ENCODE data around the gene TREH.

The TREH gene

GRCh38 chr11:118672846-118673245, 6.6 kb downstream of the TREH start:
- in situ Hi-C loops (cut with HindIII; ENCODE audit: low pct_unique_long_range_greater_than_20kb, low sequenced_read_pairs): no loop called here
- DNase-seq (ENCODE audit: low read depth in 1 of 2, low spot score in 1 of 2): no peak
- TF ChIP-seq JUND (IDR thresholded peaks at IDR 0.05; ENCODE audit: low read depth): no peak

- in situ Hi-C loops (cut with HindIII; ENCODE audit: low pct_unique_long_range_greater_than_20kb, low sequenced_read_pairs): no loop called here
- TF ChIP-seq JUND (IDR thresholded peaks at IDR 0.05; ENCODE audit: low read depth): no peak
- no peak for DNase-seq (ENCODE audit: low read depth in 1 of 2, low spot score in 1 of 2)
Measured at GRCh38 chr11:118671254-118671653, 8.2 kb downstream of the TREH start.

GRCh38 chr11:118670063-118670462, 9.4 kb downstream of the TREH start:
- TF ChIP-seq JUND (IDR thresholded peaks at IDR 0.05; ENCODE audit: low read depth): no peak
- in situ Hi-C loops (cut with HindIII; ENCODE audit: low pct_unique_long_range_greater_than_20kb, low sequenced_read_pairs): no loop called here
- no peak for DNase-seq (ENCODE audit: low read depth in 1 of 2, low spot score in 1 of 2)

GRCh38 chr11:118666371-118666770, 13.1 kb downstream of the TREH start:
- DNase-seq (ENCODE audit: low read depth in 1 of 2, low spot score in 1 of 2): no peak

GRCh38 chr11:118663902-118664301, 15.5 kb downstream of the TREH start:
- no peak for DNase-seq (ENCODE audit: low read depth in 1 of 2, low spot score in 1 of 2)
- in situ Hi-C loops (cut with HindIII; ENCODE audit: low pct_unique_long_range_greater_than_20kb, low sequenced_read_pairs): no loop called here
- TF ChIP-seq JUND (IDR thresholded peaks at IDR 0.05; ENCODE audit: low read depth): no peak

More at GRCh38 chr11:118666371-118666770, 13.1 kb downstream of the TREH start:
- TF ChIP-seq JUND (IDR thresholded peaks at IDR 0.05; ENCODE audit: low read depth): no peak
- in situ Hi-C loops (cut with HindIII; ENCODE audit: low pct_unique_long_range_greater_than_20kb, low sequenced_read_pairs): no loop called here

GRCh38 chr11:118663381-118663780, 16.1 kb downstream of the TREH start:
- TF ChIP-seq JUND (IDR thresholded peaks at IDR 0.05; ENCODE audit: low read depth): no peak
- DNase-seq (ENCODE audit: low read depth in 1 of 2, low spot score in 1 of 2): no peak
- in situ Hi-C loops (cut with HindIII; ENCODE audit: low pct_unique_long_range_greater_than_20kb, low sequenced_read_pairs): no loop called here

- in situ Hi-C loops (cut with HindIII; ENCODE audit: low pct_unique_long_range_greater_than_20kb, low sequenced_read_pairs): no loop called here
- DNase-seq (ENCODE audit: low read depth in 1 of 2, low spot score in 1 of 2): peak in 1 of 2 experiments; percentile 69
- TF ChIP-seq JUND (IDR thresholded peaks at IDR 0.05; ENCODE audit: low read depth): no peak
Measured at GRCh38 chr11:118662401-118663271, 16.8 kb downstream of the TREH start.

- in situ Hi-C loops (cut with HindIII; ENCODE audit: low pct_unique_long_range_greater_than_20kb, low sequenced_read_pairs): no loop called here
- no peak for DNase-seq (ENCODE audit: low read depth in 1 of 2, low spot score in 1 of 2)
- no peak for TF ChIP-seq JUND (IDR thresholded peaks at IDR 0.05; ENCODE audit: low read depth)
Measured at GRCh38 chr11:118661425-118662301, 17.8 kb downstream of the TREH start.

- in situ Hi-C loops (cut with HindIII; ENCODE audit: low pct_unique_long_range_greater_than_20kb, low sequenced_read_pairs): no loop called here
- DNase-seq (ENCODE audit: low read depth in 1 of 2, low spot score in 1 of 2): no peak
- TF ChIP-seq JUND (IDR thresholded peaks at IDR 0.05; ENCODE audit: low read depth): no peak
Measured at GRCh38 chr11:118660681-118661424, 18.6 kb downstream of the TREH start.

- no peak for DNase-seq (ENCODE audit: low read depth in 1 of 2, low spot score in 1 of 2)
- no peak for TF ChIP-seq JUND (IDR thresholded peaks at IDR 0.05; ENCODE audit: low read depth)
- in situ Hi-C loops (cut with HindIII; ENCODE audit: low pct_unique_long_range_greater_than_20kb, low sequenced_read_pairs): no loop called here
Measured at GRCh38 chr11:118659953-118660680, 19.3 kb downstream of the TREH start.

- no peak for TF ChIP-seq JUND (IDR thresholded peaks at IDR 0.05; ENCODE audit: low read depth)
- in situ Hi-C loops (cut with HindIII; ENCODE audit: low pct_unique_long_range_greater_than_20kb, low sequenced_read_pairs): no loop called here
- peak; percentile 89 to 91 for DNase-seq (ENCODE audit: low read depth in 1 of 2, low spot score in 1 of 2)
Measured at GRCh38 chr11:118659314-118659952, 20.0 kb downstream of the TREH start.

Data from T47D (cell line).